Smooth muscle cell (in vitro differentiated cells): ENCODE results near the gene KIAA1755. TPM values are rescaled to one million over a fixed set of nuclear protein-coding genes. Genes with fewer than 3 reads are reported as not detected.
"Not testable (repeated sequence)": the region's sequence is repeated elsewhere in the genome, so short reads cannot be mapped to it uniquely, and the experiment has no call there.

Experiments used
- DNase-seq: peaks from one replicate; lab custom pipeline; 2025; ENCODE audit not compliant: unreplicated experiment; lab: John Stamatoyannopoulos, UW
- H2AFZ ChIP-seq: fragments of 200-600 bp; sonication (generic); 2 replicates; pipeline ENCODE4 v1.6.0; 2016; ENCODE audit warnings: antibody characterized with exemption, low read depth, mild to moderate bottlenecking
- H3F3A ChIP-seq: fragments of 200-600 bp; sonication (generic); 2 replicates; pipeline ENCODE4 v1.6.0; 2017; ENCODE audit warnings: antibody characterized with exemption, low read depth
- H3K27ac ChIP-seq: fragments of 200-600 bp; sonication (generic); 2 replicates; pipeline ENCODE4 v1.5.1; 2016; ENCODE audit warnings: low read depth, mild to moderate bottlenecking
- H3K27me3 ChIP-seq: fragments of 200-600 bp; sonication (generic); 2 replicates; pipeline ENCODE4 v1.6.1; 2016; ENCODE audit warnings: low read depth, mild to moderate bottlenecking
- H3K36me3 ChIP-seq: fragments of 200-600 bp; sonication (generic); 2 replicates; pipeline ENCODE4 v1.5.1; 2016; ENCODE audit warnings: low read depth
- H3K4me1 ChIP-seq: fragments of 200-600 bp; sonication (generic); 2 replicates; pipeline ENCODE4 v1.5.1; 2016; ENCODE audit warnings: low read depth
- H3K4me2 ChIP-seq: fragments of 200-600 bp; sonication (generic); 2 replicates; pipeline ENCODE4 v1.6.0; 2016; ENCODE audit warnings: mild to moderate bottlenecking
- H3K4me3 ChIP-seq: fragments of 200-600 bp; sonication (generic); 2 replicates; pipeline ENCODE4 v1.5.1; 2016; ENCODE audit warnings: mild to moderate bottlenecking
- H3K79me2 ChIP-seq: fragments of 200-600 bp; sonication (generic); 2 replicates; pipeline ENCODE4 v1.6.0; 2016; ENCODE audit warnings: low read depth, mild to moderate bottlenecking
- H3K9ac ChIP-seq: fragments of 200-600 bp; sonication (generic); 2 replicates; pipeline ENCODE4 v1.6.0; 2016; ENCODE audit warnings: low read depth
- H3K9me3 ChIP-seq: fragments of 200-600 bp; sonication (generic); replicated peaks from 2 replicates; pipeline ENCODE4 v1.5.1; 2016; ENCODE audit warnings: low read depth
- H4K20me1 ChIP-seq: fragments of 200-600 bp; sonication (generic); 2 replicates; pipeline ENCODE4 v1.6.0; 2016; ENCODE audit warnings: low read depth
- CTCF ChIP-seq: fragments of 200-600 bp; sonication (generic); IDR thresholded peaks from 2 replicates; pipeline ENCODE4 v1.5.1; 2017; ENCODE audit warnings: borderline replicate concordance, mild to moderate bottlenecking, antibody characterized with exemption; ENCODE audit not compliant: insufficient read depth, poor library complexity, severe bottlenecking
- WGBS: methylation state at CpG from one replicate; pipeline ENCODE4 v1.1.7; 2016; ENCODE audit warnings: low lambda C conversion rate; 5-methylcytosine and 5-hydroxymethylcytosine counted together
- polyA plus RNA-seq: library from polyadenylated mRNA; unstranded; fragments of >200 nt; fragmentation: Nextera tagmentation; extraction: Ambion mirVana; gene quantifications from 2 replicates; pipeline ENCODE4 v1.2.1, GENCODE V29; 2016
- total RNA-seq: library from RNA; depleted of rRNA; stranded (reverse); fragments of >200 nt; gene quantifications from 2 replicates; pipeline ENCODE4 v1.2.3, GENCODE V29; 2014

KIAA1755 gene
- total and polyA plus RNA-seq, 2 experiments from 2014 or later = 0.17 TPM; not detected in 1

- Histone ChIP-seq H2AFZ (no peak overlapping the region), H3K4me2 (no peak overlapping the region), H3K9me3 (no peaks in the 10 kb centered on the region), H3K27ac (no peak overlapping the region), H3K4me3 (no peak overlapping the region), H3K4me1 (no peaks in the 10 kb centered on the region), H3K9ac (no peak overlapping the region), H3K36me3 (no peaks in the 10 kb centered on the region), H3K79me2 (no peaks in the 10 kb centered on the region), H4K20me1 (no peaks in the 10 kb centered on the region), H3K27me3 (no peaks in the 10 kb centered on the region), H3F3A (no peaks in the 10 kb centered on the region)
- peak; percentile 46 for TF ChIP-seq CTCF
- 49% methylated on average over 21 of the region's 21 CpGs for WGBS
- DNase-seq = no peak
Observed at GRCh38 chr20:38290829-38291814, 30.6 kb upstream of the KIAA1755 start.

DNA sequence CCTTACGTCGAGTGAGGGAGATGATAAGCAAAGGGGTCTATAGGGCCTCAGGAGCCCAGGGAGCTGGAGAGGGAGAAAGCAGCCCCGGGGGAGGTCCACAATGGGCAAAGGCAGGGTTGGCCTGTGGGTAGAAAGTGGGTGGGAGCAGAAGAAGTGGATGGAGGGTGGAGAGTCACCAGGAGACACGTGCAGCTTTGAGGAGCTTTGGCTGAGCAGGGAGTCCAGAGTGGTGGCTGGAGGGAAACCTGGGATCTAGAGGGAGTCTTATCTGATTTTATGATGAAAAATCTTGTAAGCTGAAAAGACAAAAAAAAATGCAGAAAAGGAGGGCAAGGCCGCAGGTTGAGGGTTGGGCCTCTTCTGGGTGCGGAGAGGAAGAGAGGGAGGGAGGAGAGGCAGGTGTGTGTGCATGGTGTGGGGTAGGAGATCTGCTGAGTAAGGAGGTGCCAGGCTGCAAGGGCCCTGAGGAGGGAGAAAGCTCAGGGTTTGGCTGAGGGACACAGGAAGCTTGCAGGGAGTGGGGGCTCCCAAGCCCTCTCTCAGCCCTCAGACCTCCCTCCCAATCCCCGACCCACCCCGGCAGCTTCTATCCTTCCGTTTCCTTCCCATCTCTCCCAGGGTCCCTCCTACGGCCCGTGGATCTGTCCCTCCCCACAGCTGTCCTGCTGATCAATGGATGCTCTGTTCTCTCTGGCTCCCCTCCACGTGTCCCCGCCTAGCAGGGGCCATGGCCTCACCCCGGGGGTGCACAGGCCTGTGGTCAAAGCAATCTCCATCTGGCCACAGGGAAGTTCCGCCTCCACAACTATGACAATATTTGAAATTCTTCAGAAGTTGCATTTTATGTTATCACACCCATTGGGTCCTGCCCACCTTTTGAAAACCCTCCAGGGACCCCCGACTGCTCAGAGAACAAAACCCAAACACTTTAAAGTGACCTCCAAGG, 26.3 kb upstream of the KIAA1755 start:
- H3K9me3 ChIP-seq = no peaks in the 10 kb centered on the region
- H3K27ac ChIP-seq = no peak overlapping the region
- H3K4me2 ChIP-seq = no peak overlapping the region
- H2AFZ ChIP-seq = no peak overlapping the region
- H4K20me1 ChIP-seq = no peaks in the 10 kb centered on the region
- no peaks in the 10 kb centered on the region for H3F3A ChIP-seq
- no peaks in the 10 kb centered on the region for H3K27me3 ChIP-seq
- TF ChIP-seq CTCF = no peak
- no peaks in the 10 kb centered on the region for H3K36me3 ChIP-seq
- no peak overlapping the region for H3K9ac ChIP-seq
- no peaks in the 10 kb centered on the region for H3K79me2 ChIP-seq
- DNase-seq = no peak
- H3K4me1 ChIP-seq = no peaks in the 10 kb centered on the region
- no peak overlapping the region for H3K4me3 ChIP-seq
- 67% methylated on average over 16 of the region's 16 CpGs for WGBS

DNA sequence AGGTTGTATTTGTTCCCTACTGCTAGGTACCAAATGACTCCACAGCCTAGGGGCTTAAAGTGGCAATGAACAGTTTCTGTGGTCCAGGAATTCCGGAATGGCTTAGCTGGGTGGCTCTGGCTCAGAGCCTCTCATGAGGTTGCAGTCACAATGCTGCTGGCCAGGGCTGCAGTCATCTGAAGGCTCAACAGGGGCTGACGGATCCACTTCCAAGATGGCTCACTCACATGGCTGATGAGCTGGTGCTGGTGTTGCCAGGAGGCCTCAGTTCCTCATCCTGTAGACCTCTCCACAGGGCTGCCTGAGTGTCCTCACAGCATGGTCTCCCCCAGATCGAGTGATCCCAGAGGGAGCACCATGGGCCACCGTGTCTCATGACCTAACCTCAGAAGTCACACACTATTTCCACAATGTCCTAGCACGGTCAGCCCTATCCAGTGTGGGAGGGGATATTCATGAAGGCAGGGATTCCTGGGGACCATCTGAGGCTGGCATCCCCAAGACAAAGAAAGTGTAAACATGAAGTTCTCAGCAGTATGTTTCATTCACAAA, 24.4 kb upstream of the KIAA1755 start:
- Histone ChIP-seq H3K27ac (no peak overlapping the region), H3K4me1 (no peaks in the 10 kb centered on the region), H3K27me3 (no peaks in the 10 kb centered on the region), H3K36me3 (no peaks in the 10 kb centered on the region), H2AFZ (no peak overlapping the region), H3K9me3 (no peaks in the 10 kb centered on the region), H3F3A (no peaks in the 10 kb centered on the region), H4K20me1 (no peaks in the 10 kb centered on the region), H3K79me2 (no peaks in the 10 kb centered on the region), H3K9ac (no peak overlapping the region), H3K4me2 (no peak overlapping the region), H3K4me3 (no peak overlapping the region)
- no peak for DNase-seq
- no peak for TF ChIP-seq CTCF
- 88% methylated on average over 5 of the region's 5 CpGs for WGBS

- not testable (repeated sequence) for H3K4me3 ChIP-seq, H2AFZ ChIP-seq, H3F3A ChIP-seq, H3K4me2 ChIP-seq, H3K9ac ChIP-seq, DNase-seq, H3K36me3 ChIP-seq, H3K9me3 ChIP-seq, H4K20me1 ChIP-seq, H3K79me2 ChIP-seq, H3K4me1 ChIP-seq, H3K27me3 ChIP-seq, H3K27ac ChIP-seq
- WGBS = 91% methylated on average over 7 of the region's 7 CpGs
Observed at GRCh38 chr20:38284066-38284650, 23.6 kb upstream of the KIAA1755 start.
